HepG2 (cell line): Measurements from ENCODE around the gene ABAT. TPM values are rescaled to one million over a fixed set of nuclear protein-coding genes. Genes with fewer than 3 reads are reported as not detected.

Source experiments
- ATAC-seq: fragments of 200-7000 bp; cut with Tn5 transposase; 3 replicates; pipeline ENCODE4 v1.9.1; 2020; ENCODE audit warnings: mild to moderate bottlenecking, moderate library complexity
- BruUV-seq: library from RNA; stranded (reverse); fragments of 400-500 nt; replicated peaks from 2 replicates; lab custom pipeline; 2021; lab: Mats Ljungman, UMichigan
- CTCF ChIA-PET: fragments of 300-600 bp; formaldehyde crosslinking; extraction: SDS; loops from one replicate; lab custom pipeline; 2021; ENCODE audit warnings: low total read pairs, inconsistent platforms, low intra/inter-chr PET ratio; lab: Yijun Ruan, JAX
- POLR2A ChIA-PET: fragments of 350-600 bp; sonication (Branson Sonifier 250); formaldehyde crosslinking; loops from one replicate; lab custom pipeline; 2020; ENCODE audit warnings: antibody characterized with exemption, inconsistent platforms; lab: Yijun Ruan, JAX
- DNase-seq: peaks from one replicate; pipeline ENCODE4 v3.0.0-alpha.2; 2015; ENCODE audit warnings: low spot score
- FAIRE-seq: peaks from 3 replicates; lab custom pipeline; 2011; peaks lifted over from hg19 to GRCh38; lab: Jason Lieb, UNC
- H2AFZ ChIP-seq: one replicate; pipeline ENCODE4 v1.6.1; 2011; ENCODE audit warnings: low read length, inconsistent platforms
- H3K27ac ChIP-seq: fragments of 300-600 bp; 3 replicates; pipeline ENCODE4 v1.8.0; 2011; ENCODE audit warnings: mixed run types, mild to moderate bottlenecking, mixed read lengths, low read length, inconsistent platforms; ENCODE audit not compliant: insufficient read depth; ENCODE audit errors: extremely low read length
- H3K27me3 ChIP-seq, 2 experiments: fragments of 200-600 bp in 1 of 2; 2 replicates in 1 of 2; 3 replicates in 1 of 2; pipeline versions ENCODE4 v1.6.0 to v1.8.0; 2011; ENCODE audit warnings: low read length in 2 of 2, mild to moderate bottlenecking in 2 of 2, moderate library complexity in 2 of 2, inconsistent platforms in 1 of 2; ENCODE audit not compliant: insufficient read depth in 2 of 2, control insufficient read depth in 1 of 2
- H3K36me3 ChIP-seq, 2 experiments: fragments of 200-600 bp in 1 of 2; replicated peaks in 1 of 2; 2 replicates in 1 of 2; 3 replicates in 1 of 2; pipeline versions ENCODE4 v1.5.1 to v1.8.0; 2011; ENCODE audit warnings: low read length in 2 of 2, inconsistent platforms in 1 of 2; ENCODE audit not compliant: insufficient read depth in 2 of 2, control insufficient read depth in 1 of 2
- H3K4me1 ChIP-seq: 2 replicates; pipeline ENCODE4 v1.5.1; 2012; ENCODE audit warnings: low read length, inconsistent platforms; ENCODE audit not compliant: insufficient read depth
- H3K4me2 ChIP-seq: 2 replicates; pipeline ENCODE4 v1.6.0; 2011; ENCODE audit warnings: low read depth, low read length, inconsistent platforms
- H3K4me3 ChIP-seq, 3 experiments: fragments of 200-600 bp in 1 of 3; sonication (generic), shearing (Covaris generic) in 1 of 3; replicated peaks in 1 of 3; 2 replicates each; pipeline ENCODE4 v1.5.1; 2011 to 2016; ENCODE audit warnings: low read length in 3 of 3, inconsistent platforms in 2 of 3, low read depth in 2 of 3, mild to moderate bottlenecking in 2 of 3, control low read depth in 1 of 3, mixed read lengths in 1 of 3; ENCODE audit not compliant: insufficient read depth in 1 of 3
- H3K79me2 ChIP-seq: one replicate; pipeline ENCODE4 v1.6.1; 2011; ENCODE audit warnings: low read length, inconsistent platforms; ENCODE audit not compliant: insufficient read depth
- H3K9ac ChIP-seq: 2 replicates; pipeline ENCODE4 v1.6.0; 2011; ENCODE audit warnings: mild to moderate bottlenecking, low read depth, low read length, inconsistent platforms; ENCODE audit not compliant: insufficient read depth
- H3K9me3 ChIP-seq: 2 replicates; pipeline ENCODE4 v1.5.1; 2012; ENCODE audit warnings: mild to moderate bottlenecking, low read length
- H4K20me1 ChIP-seq: 2 replicates; pipeline ENCODE4 v1.6.0; 2011; ENCODE audit warnings: inconsistent platforms, mild to moderate bottlenecking, low read length, moderate library complexity; ENCODE audit not compliant: insufficient read depth
- ATF1 ChIP-seq: IDR thresholded peaks from 2 replicates; pipeline ENCODE4 v1.6.1; 2016; ENCODE audit warnings: mild to moderate bottlenecking, control low read depth
- MTA3 ChIP-seq: sonication (generic); formaldehyde crosslinking; IDR thresholded peaks from 2 replicates; pipeline ENCODE4 v1.4.0; 2020; ENCODE audit warnings: missing genetic modification reagents
- PPARG ChIP-seq: conservative IDR thresholded peaks from 2 replicates; pipeline ENCODE4 v1.6.1; 2016; ENCODE audit warnings: missing biosample characterization, missing genetic modification reagents
- TBP ChIP-seq: sonication (generic); formaldehyde crosslinking; IDR thresholded peaks from 2 replicates; pipeline ENCODE4 v1.5.0; 2020; ENCODE audit warnings: missing genetic modification reagents
- TSC22D2 ChIP-seq: sonication (generic); formaldehyde crosslinking; IDR thresholded peaks from 2 replicates; pipeline ENCODE4 v1.5.1; 2020; ENCODE audit warnings: missing genetic modification reagents, mild to moderate bottlenecking, borderline replicate concordance
- ZNF33A ChIP-seq: sonication (generic); formaldehyde crosslinking; IDR thresholded peaks from 2 replicates; pipeline ENCODE4 v1.5.1; 2020; ENCODE audit warnings: missing genetic modification reagents, mild to moderate bottlenecking, moderate library complexity, borderline replicate concordance
- ZNF543 ChIP-seq: sonication (generic); formaldehyde crosslinking; IDR thresholded peaks from 2 replicates; pipeline ENCODE4 v1.4.0; 2020; ENCODE audit warnings: mild to moderate bottlenecking, missing genetic modification reagents
- ZNF629 ChIP-seq: sonication (generic); formaldehyde crosslinking; conservative IDR thresholded peaks from 2 replicates; pipeline ENCODE4 v1.5.0; 2020; ENCODE audit warnings: missing genetic modification reagents
- ZNF768 ChIP-seq: sonication (generic); formaldehyde crosslinking; IDR thresholded peaks from 2 replicates; pipeline ENCODE4 v1.4.0; 2020; ENCODE audit warnings: missing genetic modification reagents
- ZSCAN25 ChIP-seq: sonication (generic); formaldehyde crosslinking; IDR thresholded peaks from 2 replicates; pipeline ENCODE4 v1.8.0; 2022; ENCODE audit warnings: mild to moderate bottlenecking, missing genetic modification reagents
- WGBS: methylation state at CpG from one replicate; pipeline ENCODE4 v1.1.6; 2017; ENCODE audit warnings: low lambda C conversion rate; 5-methylcytosine and 5-hydroxymethylcytosine counted together
- in situ Hi-C: cut with HindIII; loops from 2 replicates; pipeline ENCODE4 v1.10.0; 2017; ENCODE audit warnings: low pct_unique_long_range_greater_than_20kb; ENCODE audit not compliant: extremely low pct_ligation_motif_present
- intact Hi-C: fragments of 100-400 bp; cut with micrococcal nuclease; formaldehyde crosslinking; loops from one replicate; pipeline ENCODE4 v1.10.0; 2022; ENCODE audit not compliant: unreplicated experiment
- polyA plus RNA-seq, 8 experiments: library from polyadenylated mRNA; depleted of rRNA in 3 of 8; stranded (reverse) in 7 of 8; unstranded in 1 of 8; fragments of >200 nt; fragmentation: Illumina TruSeq in 4 of 8; extraction: Trizol in 4 of 8; gene quantifications; 2 replicates each; pipeline versions ENCODE4 v1.2.1 to v1.2.3, GENCODE V29; 2011 to 2016; ENCODE audit warnings: low read depth in 4 of 8, missing spikeins in 1 of 8, mixed read lengths in 1 of 8; ENCODE audit not compliant: insufficient read depth in 1 of 8
- total RNA-seq, 5 experiments: library from RNA; depleted of rRNA; stranded (reverse); fragments of >200 nt; fragmentation: Illumina TruSeq; extraction: Trizol; gene quantifications; 2 replicates each; pipeline ENCODE4 v1.2.3, GENCODE V29; 2016; ENCODE audit warnings: low read depth in 1 of 5

Gene ABAT
- total and polyA plus RNA-seq, 2 of the 13 experiments (the other 11 are each of a cell fraction or from before 2014, with no cell fraction given) = 47.6 to 97.3 TPM

DNA sequence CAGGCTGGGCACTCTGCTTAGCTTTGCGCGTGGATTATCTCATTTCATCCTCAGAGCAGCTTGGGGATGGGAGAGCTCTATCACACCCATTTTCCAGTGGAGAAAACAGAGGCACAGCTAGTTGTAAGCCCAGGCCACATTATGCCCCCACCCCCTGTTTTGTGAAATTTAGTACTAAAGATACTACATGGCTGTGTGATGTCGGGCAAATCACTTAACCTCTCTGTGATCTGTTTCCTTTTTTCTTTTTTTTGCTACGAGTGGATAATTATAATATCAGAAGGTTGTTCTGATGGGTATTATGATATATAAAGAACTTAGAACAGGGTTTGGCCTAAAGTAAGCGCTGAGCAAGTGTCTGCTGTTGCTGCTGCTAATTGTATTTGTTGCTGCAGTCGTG is 41.6 kb downstream of the ABAT start:
- DNase-seq (no peak), FAIRE-seq (peak; percentile 12), ATAC-seq (no peak)
- peaks cover 7 to 31% of the 10 kb centered on the region in 2 experiments; a peak in 4 of 5 replicates for H3K36me3 ChIP-seq
- TF ChIP-seq MTA3 (CRISPR knock-in tag) (no peak), ATF1 (CRISPR knock-in tag) (no peak), ZNF768 (CRISPR knock-in tag) (peak; percentile 77; the same call in 1 of the 2 replicates), ZNF629 (CRISPR knock-in tag) (0 out of 2 replicates have a peak, but pooled peaks have one; percentile 27)
- no peaks in the 10 kb centered on the region for H3K27me3 ChIP-seq
- no peak overlapping the region for H3K4me2 ChIP-seq
- intact Hi-C loops = no loop called here
- H3K9ac ChIP-seq = no peak overlapping the region
- no peaks in the 10 kb centered on the region for H4K20me1 ChIP-seq
- ChIA-PET POLR2A (no interaction called here), CTCF (no interaction called here)
- H3K9me3 ChIP-seq = no peaks in the 10 kb centered on the region
- H3K27ac ChIP-seq = no peak overlapping the region
- no TSS peak for BruUV-seq
- H3K4me3 ChIP-seq = no peak overlapping the region
- in situ Hi-C loops = no loop called here
- WGBS = 96% methylated on average over 6 of the region's 6 CpGs
- H3K4me1 ChIP-seq = peaks cover 15% of the 10 kb centered on the region
- H3K79me2 ChIP-seq = no peaks in the 10 kb centered on the region
- no peak overlapping the region for H2AFZ ChIP-seq

DNA sequence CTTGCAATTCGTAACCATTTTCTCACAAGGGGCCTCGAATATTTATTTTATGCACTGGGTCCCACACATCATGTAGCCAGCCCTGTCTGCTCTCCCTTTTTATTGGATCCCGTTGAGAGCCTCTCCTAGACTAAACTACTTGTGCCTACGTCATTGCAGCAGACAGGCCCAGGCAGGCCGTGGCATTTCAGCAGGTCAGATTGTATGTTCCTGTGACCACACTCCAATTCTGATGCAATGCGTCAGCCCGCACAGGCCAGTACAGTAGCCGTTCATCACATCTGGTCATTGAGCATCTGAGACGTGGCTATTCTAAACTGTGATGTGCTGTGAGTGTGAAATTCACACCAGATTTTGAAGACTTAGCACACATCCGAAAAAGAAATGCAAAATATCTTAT is 42.2 kb downstream of the ABAT start:
- peak; percentile 42 for FAIRE-seq
- no TSS peak for BruUV-seq

More for the DNA sequence above, 42.2 kb downstream of the ABAT start:
- no peak overlapping the region for H2AFZ ChIP-seq
- intact Hi-C loops (no loop called here), in situ Hi-C loops (no loop called here)
- POLR2A ChIA-PET = no interaction called here
- no peak for DNase-seq
- no peak overlapping the region for H3K9ac ChIP-seq
- TF ChIP-seq PPARG (no peak), ZNF33A (CRISPR knock-in tag) (no peak), TBP (CRISPR knock-in tag) (no peak), ZSCAN25 (CRISPR knock-in tag) (no peak), TSC22D2 (CRISPR knock-in tag) (no peak), ZNF543 (CRISPR knock-in tag) (no peak)
- WGBS = 95% methylated on average over 10 of the region's 10 CpGs
- H3K4me3 ChIP-seq = no peak overlapping the region
- no peak overlapping the region for H3K4me2 ChIP-seq
- peaks cover 8 to 32% of the 10 kb centered on the region in 2 experiments; a peak in 4 of 5 replicates for H3K36me3 ChIP-seq
- no peak for ATAC-seq
- H3K9me3 ChIP-seq = no peaks in the 10 kb centered on the region
- peaks cover 20% of the 10 kb centered on the region for H3K4me1 ChIP-seq
- H3K27ac ChIP-seq = no peak overlapping the region
- H3K27me3 ChIP-seq = no peaks in the 10 kb centered on the region
- CTCF ChIA-PET = no interaction called here
- H4K20me1 ChIP-seq = no peaks in the 10 kb centered on the region
- H3K79me2 ChIP-seq = no peaks in the 10 kb centered on the region
